HG03025 (cell line): ENCODE measurements around the gene FOSL2.
"Not testable (repeated sequence)": the region's sequence is repeated elsewhere in the genome, so short reads cannot be mapped to it uniquely, and the experiment has no call there.

ENCODE experiments used
- ATAC-seq: cut with Tn5 transposase; IDR thresholded peaks from one replicate; pipeline ENCODE4 v1.9.1; 2021; ENCODE audit warnings: mild to moderate bottlenecking, moderate library complexity; ENCODE audit not compliant: unreplicated experiment, low FRiP score

The FOSL2 gene

DNA sequence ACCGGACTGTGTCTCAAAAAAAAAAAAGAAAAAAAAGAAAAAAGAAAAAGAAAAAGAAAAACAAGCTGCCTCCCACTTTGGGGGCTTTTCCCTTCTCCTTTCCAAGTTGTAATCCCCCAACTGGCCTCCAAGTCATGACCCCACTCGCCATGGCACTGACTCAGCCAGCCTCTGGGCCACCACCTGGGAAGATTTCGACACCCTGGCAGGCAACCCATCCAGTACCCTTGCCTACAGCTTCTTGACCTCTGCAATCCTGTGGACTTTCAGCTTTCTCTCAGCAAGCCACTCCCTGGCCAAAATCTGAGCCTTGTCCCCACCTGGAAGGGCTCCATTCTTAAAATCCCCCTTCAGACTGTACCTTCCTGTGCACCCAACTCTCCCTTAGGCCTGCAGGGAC, 22.3 kb upstream of the FOSL2 start:
- no peak for ATAC-seq

DNA sequence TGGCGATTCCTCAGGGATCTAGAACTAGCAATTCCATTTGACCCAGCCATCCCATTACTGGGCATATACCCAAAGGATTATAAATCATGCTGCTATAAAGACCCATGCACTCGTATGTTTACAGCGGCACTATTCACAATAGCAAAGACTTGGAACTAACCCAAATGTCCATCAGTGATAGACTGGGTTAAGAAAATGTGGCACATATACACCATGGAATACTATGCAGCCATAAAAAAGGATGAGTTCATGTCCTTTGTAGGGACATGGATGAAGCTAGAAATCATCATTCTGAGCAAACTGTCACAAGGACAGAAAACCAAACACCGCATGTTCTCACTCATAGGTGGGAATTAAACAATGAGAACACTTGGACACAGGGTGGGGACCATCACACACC, 20.9 kb upstream of the FOSL2 start:
- ATAC-seq = not testable (repeated sequence)

DNA sequence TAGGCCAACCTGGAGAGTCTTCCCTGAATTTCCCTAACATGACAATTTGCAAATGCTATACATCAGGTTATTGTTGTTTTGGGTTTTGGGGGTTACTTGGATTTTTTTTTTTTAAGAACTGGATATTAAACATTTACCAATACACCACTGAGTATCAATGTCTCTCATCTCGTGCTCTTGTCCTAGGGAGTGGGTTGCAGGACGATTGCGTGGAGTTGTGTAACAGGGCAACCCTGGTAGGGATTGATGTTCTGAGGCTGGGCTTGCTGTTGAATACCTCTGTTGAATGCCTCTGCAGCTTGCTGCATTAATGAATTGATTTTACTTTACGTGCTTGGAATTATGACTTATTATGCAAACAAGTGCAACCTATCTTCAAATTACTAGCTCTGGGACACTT, 18.8 kb upstream of the FOSL2 start:
- no peak for ATAC-seq

DNA sequence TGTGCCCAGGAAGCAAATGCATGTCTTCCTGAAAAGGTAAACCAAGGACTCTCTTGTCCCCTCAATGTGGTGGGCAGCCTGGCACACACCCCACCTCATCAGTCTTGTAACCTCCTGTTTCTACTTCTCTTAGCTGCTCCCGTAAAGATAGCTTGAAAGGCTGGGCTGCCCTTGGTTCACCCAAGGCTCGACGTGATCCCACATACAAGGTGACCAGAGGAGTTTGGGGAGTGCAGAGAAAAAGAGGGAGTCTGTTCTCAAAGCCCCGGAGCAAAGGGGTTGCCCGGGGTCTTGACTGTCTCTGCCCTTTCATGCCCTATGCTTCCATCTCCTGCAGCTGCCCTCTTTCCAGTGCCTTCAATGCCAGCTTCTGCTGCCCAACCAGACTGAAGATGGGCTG, 18.3 kb upstream of the FOSL2 start:
- no peak for ATAC-seq

DNA sequence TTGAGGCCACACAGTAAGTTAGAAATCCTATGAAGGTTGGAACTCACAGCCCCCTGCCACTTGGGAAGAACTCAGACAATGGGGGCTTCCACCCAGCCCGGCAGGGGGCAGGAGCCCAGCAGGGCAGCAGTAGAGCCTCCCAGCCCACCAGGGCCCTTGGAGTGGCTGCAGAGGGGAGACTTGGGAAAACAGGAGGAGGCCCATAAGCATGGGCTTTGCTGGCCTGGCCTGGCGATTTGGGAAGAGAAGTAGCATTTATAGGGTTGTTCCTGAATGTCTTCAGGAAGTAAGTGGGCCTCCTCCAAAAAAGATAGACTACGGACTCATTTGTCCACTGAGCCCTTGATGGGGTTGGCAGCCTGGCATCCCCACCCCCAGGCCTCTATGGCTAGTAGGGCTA, 17.4 kb upstream of the FOSL2 start:
- no peak for ATAC-seq

DNA sequence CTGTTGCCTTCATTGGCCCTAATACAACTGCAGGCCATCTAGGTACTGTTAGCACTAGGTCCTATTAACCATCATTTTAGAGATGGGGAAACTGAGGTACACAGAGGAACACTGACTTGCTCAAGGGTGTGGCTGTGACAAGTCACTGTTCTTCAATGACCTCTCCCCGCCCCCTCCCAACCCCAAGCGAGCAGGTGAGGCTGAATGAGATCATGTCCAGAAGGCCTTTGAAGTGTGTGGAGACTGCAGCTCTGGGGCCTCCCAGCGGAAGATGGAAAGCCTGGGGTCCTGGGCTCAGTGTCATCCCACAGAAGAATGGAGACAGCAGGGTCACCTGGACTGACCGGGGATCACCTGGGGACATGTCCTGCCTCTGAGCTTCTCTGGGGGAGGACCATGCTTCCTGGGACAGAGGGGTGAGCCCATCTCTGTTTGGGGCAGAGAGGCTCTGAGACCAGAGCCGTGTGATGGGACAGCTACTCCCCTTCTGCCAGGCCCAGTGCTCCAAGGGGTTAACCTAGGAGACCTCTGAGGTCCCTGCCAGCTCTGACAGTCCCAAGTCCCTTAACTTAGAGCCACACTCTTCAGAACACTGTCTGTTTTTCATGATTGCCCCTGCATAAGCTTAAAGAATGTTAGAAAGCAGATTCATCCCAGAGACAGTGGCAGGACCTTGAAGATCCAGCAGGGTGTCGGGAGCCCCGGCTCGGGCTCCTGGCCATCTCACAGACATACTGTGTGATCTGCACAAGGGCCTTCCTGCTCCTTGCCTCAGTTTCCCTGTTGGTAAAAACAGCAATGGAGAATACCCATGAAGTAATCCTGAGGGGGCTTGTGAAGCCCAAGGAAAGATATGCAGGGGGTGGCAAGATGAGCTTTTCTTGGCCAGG, 16.7 kb upstream of the FOSL2 start:
- no peak for ATAC-seq

DNA sequence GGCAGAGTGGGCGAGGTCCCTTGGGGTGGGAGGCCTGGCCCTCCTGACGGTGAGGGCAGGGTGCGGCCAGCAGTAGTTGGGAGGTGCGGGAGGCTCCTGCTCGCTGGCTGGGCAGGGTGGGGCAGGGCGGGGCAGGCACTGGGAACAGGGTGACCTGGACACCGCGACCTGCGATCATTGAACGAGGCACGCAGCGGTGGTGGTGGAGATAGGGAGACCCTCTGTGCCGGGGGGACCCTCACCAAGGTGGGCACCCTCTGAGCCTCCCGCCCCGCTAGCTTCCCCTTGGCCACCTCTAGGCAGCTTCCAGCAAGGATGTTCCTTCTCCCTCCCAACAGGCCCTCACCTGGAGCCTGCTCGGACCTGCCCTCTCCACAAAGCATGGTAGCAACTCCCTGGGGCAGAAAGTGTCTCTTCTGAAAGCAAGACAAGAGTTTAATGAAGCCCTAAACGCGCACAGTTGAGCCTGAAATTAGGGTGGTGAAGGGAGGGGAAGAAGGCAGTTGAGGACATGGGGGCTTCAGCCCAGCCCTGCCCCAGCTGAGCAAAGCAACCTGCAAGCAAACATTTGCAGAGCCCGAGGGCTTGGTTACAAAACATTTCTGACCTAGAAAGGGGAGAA, 15.4 kb upstream of the FOSL2 start:
- no peak for ATAC-seq

DNA sequence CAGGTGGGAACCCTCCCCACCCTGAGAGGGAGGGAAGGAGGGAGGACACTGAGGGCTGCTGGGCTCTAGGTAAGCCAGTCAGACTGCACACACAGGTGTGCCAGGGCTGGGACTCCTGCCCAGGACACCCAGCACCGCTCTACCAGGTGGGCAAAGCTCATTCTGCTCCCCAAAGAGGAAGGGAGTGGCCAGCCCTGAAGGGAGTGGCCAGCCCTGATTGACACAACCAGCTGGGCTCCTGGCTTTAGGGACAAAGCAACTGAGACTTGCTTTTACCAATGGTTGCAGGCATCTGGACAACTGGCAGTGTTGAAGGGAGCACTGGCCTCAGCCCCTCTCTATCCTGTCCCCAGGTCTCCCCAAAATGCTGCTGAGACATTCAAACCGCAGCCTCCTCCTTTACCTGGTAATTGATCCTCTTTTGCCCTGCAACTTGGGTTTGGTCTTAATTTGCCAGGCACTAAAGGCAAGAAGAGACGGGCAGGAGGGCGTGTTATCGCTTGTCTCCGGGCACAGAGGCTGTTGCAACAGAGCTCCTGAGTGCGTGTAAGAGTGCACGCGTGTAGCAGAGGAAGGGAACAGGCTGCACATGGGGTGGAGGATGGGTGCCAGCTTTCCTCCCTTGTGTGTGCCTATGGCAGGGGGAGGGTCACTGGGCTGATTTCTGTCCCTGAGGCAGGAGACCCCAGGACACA, 14.5 kb upstream of the FOSL2 start:
- ATAC-seq = no peak

DNA sequence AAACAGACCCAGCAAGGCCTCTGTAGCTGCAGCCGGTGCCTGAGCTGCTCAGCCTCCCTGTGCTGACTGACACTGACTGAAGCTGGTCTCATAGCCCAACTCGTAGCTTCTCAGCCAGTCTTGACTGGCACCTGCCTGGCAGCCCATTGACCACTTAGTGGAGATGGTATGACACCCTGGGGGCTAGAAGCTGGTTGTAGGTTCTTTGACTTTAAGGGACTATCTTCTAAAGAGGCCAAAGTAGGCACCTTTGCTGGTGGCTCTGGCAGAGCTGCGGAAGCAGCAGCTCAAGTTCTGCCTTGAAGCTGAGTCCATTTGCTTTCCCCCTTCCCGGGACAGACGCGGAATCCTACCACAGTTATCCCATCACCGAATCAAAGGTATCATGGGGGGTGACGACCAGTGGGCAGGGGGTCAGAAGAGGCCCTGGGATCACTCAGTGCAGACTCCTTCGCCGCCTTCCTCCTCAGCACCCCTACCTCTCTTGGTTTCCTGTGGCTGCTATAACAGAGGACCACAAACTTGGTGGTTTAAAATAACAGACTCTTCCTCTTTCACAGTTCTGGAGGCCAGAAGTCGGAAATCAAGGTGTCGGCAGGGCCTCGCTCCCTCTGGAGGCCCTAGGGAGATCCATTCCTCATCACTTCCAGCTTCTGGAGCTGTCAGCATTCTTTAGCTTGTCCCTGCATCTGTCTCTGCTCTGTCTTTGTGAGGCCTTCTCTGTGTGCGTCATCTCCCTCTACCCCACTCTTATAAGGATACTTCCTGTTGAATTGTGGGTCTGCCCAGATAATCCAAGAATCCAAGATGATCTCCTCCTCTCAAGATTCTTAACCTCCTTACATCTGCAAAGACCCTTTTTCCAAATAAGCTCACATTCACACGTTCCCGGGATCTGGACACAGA, 13.7 kb upstream of the FOSL2 start:
- ATAC-seq = no peak

DNA sequence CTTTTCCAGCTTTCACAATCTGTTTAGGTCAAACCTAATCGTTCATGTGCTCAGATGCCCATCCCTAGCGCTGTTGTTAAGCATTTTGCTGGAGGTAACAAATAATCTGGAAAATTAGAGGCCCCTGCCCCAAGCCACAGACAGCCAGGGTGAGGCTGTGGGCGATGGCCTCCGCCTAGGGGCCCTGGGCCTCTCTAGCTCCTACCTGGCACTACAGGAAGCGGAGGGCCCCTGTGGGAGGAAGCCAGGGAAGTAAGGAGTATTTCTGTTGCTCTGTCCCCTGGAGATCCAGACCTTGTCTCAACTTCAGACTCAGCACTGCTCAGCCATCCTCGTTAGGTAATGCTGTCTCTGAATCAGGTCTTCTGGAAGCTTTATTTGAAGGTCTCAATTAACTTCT, 12.4 kb upstream of the FOSL2 start:
- ATAC-seq = no peak

DNA sequence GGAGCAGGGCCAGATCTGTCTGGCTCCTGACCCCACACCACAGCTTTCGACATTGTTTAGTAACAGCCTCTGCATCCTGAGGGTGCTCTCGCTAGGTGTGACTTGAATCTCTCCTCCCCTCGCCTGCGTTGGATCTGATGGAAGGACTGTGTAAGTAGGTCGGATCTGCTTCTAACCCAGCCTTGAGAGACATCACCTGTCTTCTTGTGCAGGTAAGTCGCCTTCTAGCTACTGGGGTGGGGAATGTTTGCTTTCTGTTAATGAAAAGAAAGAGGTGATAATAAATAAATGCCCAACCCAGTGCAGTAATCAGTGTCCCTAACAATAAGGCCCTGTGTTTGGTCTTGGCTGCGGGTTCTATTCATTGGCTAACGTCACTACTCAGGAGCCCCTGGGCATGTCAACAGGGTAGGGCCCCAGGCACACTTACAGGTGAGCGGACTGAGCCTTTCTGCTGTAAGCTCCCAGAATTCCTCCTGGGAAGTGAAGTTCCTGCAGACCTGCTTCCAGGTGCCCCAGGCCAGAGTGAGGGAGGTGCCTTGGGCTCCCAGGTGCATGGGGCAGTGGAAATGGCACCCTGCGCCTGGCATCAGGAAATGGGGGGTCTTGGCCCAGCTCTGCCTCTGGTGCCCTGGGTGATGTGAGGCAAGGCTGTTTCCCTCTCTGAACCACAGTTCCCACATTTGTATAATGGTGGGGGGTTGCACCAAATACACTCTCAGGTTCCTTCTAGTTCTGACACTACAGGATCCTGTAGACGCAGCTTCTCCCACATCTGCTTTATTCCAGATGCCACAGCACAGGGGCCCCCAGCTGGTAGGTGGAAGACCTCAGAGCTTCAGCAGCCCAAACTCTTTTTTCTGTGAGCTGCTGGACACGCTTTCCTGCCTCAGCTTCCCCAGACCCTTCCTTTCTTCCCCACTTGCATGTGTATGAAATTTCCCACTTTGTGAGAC, 11.2 kb upstream of the FOSL2 start:
- no peak for ATAC-seq

DNA sequence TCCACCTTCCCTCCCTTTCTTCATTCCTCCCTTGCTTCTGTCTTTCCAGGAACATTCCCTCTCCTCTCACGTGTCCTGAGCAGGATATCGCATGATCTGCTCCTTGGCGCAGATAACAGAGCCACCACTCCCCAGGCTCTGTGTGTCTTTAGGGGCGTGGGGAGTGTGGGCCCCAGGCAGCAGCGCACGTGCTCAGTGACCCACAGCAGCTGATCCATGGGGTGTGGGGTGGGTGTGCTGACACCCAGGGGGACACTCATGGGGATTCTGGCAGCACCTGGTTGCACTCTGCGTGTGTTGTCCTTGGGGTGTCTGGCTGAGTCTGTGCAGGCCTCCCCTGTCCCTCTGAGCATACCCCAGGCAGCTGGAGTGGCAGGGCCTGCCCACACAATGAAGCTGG, 9.9 kb upstream of the FOSL2 start:
- ATAC-seq = no peak

DNA sequence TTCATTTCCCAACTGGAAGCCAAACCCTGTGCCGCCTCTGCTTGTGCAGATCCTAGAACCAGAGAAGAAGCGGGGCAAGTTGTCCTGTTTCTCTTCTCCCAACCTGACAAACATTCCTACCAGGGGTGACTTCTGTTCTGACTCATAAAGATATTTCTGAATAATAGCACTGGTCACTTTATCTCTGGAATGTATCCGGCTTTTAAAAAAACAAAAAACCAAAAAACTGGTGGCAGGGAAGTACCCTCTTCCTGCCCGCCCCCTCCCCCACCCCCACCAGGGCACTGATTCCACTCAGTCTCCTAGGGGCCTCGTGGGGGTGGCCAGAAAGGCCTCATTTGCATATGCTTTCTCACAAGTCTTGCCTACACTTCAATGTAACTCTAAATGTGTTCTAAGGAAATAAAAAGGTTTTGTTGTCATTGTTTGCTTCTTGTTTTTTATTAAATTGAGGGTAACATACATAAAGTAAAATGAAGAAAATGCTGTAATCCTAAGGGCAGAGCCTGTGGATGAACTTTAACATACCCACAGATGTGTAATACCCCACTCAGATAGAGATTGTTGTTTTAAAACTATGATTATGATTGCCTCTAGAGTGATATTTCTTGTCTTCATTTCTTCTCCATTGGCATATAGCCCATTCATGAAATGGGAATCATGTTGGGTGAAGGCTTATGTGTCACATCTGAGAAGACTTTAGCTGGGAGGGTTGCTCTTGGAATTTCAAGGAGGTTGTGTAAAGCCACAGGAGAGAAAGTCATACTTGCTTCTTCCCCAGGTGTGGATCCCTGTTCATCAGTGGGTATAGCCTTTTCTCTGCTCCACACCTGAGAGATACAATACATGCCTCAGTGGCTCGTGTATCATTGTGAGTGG, 5.3 kb upstream of the FOSL2 start:
- ATAC-seq = no peak

DNA sequence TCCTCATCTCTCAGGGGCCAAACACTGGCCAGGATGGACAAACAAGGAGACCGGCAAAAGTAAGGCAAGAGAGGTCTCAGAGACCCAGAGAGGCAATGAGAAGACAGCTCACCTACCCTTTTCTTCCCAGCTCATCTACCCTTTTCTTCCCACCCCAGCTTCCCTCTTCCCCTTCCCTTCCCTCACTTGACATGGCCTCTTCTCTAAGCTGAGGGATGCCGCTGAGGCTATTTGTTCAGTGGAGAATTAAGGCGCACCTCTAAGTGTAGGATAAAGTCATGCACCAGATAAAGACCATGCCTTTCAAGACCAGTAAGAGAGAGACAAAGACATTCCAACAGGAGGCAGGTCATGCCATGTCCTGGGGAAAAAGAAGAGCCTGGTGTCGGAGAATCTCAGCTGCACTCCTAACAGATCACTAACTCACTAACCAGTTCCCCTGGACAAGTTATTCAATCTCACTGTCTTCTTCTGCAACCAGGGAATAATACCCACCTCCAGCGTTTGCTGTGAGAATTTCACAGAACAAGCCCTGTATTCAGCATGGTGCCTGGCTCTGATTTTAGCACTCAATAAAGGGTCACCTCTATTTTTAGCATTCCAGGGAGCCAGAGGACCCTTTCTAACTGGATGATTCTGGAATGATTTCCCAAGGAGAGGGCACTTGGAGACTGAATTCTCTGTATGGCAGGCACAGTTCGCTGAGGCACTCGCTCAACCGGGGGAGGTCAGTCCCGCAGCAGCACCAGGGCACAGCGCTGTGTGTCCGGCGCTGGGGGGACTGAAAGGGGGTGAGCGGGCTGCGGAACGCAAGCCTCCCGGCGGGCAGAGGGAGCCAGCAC, 3.0 kb upstream of the FOSL2 start:
- ATAC-seq = no peak

DNA sequence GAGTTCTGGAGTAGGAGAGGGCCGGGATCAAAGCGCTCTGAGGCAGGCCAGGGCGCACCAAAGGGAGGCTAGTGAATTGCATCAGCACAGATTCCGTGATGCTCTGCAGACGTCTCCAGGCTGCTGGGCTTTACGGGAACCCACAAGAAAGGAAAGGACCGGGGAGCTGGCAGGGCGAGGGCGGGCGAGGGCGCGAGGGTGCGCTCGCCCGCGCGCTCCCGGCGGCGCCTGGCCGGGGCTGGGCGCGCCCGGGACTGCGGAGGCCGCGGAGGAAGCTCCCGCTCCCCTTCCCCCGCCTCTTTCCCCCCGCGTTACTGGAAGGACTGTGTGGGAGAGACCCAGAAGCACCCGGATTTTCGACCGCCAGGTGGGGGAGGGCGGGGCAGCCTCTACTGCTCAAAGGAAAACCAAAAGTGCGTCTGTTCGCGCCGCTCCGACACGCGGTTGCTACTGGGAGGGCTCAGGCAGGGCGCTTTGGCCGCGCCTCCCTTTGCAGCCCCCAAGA, 2.4 kb upstream of the FOSL2 start:
- ATAC-seq = no peak

DNA sequence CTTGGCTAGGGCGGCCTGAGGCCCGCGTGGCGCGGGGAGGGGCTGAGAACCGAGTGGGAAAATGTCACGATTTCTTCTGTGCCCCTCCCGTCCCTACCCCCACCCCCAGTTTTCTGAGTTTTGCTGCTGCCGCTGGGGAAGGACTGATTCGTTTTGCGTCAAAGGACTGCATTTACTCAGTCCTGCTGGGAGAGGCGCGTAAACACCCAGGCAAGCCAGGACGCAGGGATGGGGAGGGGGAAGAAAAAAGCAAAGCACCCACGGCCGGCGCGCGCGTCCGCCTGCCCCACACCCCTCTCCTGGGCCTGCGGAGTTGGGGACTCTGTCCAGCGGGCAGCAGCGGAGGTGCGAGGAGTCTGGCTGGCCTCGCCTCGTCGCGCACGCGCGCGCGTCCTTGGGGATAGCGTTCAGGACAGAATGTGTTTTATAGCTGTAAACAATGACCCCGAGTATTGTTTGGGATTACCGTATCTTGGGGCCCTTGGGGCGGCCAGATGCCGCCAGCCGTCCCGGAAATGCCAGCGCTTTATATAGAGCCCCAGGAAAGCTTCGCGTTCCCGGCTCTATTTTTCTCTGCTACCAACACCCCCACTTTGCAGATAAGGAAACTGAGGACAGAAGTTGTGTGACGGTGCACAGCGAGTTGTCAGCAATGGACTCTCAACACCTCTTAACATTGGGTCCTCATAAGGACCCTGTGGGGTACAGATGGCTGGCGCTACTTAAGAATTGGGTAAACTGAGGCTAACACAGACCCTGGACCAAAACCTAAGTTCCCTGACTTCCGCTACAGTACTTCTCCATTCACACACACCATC, 1.7 kb upstream of the FOSL2 start:
- ATAC-seq = no peak
